Stimulated activated effector memory CD8-positive, alpha-beta T cell treated with anti-CD3 and anti-CD28 coated beads, Interleukin-12 subunit alpha, Interleukin-12 subunit beta, amount 100 ng/mL, for 72 hours (primary cell): ENCODE data around the gene DFFA.
"Not testable (repeated sequence)": the region's sequence is repeated elsewhere in the genome, so short reads cannot be mapped to it uniquely, and the experiment has no call there.

Experiments used
- ATAC-seq: fragments of 150-1000 bp; cut with Tn5 transposase; 2 replicates; pipeline ENCODE4 v1.10.0; 2021
- DNase-seq, 2 donors: peaks; one replicate each; pipeline ENCODE4 v3.0.0; 2021 to 2022; ENCODE audit warnings: low spot score in 2 of 2
- H3K27ac Mint-ChIP-seq: one replicate; pipeline ENCODE4 v1.8.0; 2022; ENCODE audit warnings: mild to moderate bottlenecking, mixed read lengths
- H3K36me3 Mint-ChIP-seq: one replicate; pipeline ENCODE4 v1.8.0; 2022; ENCODE audit warnings: mild to moderate bottlenecking, mixed read lengths
- H3K4me1 Mint-ChIP-seq: one replicate; pipeline ENCODE4 v1.8.0; 2022; ENCODE audit warnings: mixed read lengths
- H3K4me3 Mint-ChIP-seq: one replicate; pipeline ENCODE4 v1.8.0; 2022; ENCODE audit warnings: mild to moderate bottlenecking, mixed read lengths
- H3K9me3 Mint-ChIP-seq: one replicate; pipeline ENCODE4 v1.8.0; 2022; ENCODE audit warnings: mixed read lengths

The DFFA gene

DNA sequence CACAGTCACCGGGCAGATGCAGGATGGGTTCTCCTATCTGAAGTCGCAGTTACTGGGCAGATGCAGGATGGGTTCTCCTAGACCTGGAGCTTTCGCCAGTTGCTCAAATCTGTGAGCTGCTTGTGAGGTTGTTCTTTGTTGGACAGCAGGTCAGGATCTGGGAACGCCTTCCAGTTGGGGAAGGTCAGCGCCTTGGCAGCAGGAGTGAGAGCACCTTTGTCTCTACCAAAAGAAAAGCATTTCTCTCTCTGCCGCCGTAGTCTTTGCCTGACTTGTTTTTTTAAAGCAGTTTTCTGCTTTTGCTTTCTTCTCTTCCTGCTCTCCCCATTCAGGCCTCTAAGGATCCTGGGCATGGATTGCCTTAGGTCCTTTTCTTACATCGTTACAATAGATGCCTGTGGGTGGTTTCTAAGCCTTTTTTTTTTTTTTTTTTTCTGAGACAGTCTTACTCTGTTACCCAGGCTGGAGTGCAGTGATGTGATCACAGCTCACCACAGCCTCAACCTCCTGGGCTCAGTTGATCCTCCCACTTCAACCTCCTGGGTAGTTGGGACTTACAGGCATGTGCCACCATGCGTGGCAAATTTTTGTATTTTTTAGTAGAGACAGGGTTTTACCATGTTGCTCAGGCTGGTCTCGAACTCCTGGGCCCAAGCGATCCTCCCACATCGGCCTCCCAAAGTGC, 18.1 kb upstream of the DFFA start:
- Mint-ChIP-seq H3K9me3 (no peaks in the 10 kb centered on the region), H3K36me3 (peaks cover 26% of the 10 kb centered on the region), H3K27ac (peak overlapping the region; percentile 23), H3K4me1 (peaks cover 41% of the 10 kb centered on the region), H3K4me3 (no peak overlapping the region)
- ATAC-seq = no peak
- DNase-seq = no peak

DNA sequence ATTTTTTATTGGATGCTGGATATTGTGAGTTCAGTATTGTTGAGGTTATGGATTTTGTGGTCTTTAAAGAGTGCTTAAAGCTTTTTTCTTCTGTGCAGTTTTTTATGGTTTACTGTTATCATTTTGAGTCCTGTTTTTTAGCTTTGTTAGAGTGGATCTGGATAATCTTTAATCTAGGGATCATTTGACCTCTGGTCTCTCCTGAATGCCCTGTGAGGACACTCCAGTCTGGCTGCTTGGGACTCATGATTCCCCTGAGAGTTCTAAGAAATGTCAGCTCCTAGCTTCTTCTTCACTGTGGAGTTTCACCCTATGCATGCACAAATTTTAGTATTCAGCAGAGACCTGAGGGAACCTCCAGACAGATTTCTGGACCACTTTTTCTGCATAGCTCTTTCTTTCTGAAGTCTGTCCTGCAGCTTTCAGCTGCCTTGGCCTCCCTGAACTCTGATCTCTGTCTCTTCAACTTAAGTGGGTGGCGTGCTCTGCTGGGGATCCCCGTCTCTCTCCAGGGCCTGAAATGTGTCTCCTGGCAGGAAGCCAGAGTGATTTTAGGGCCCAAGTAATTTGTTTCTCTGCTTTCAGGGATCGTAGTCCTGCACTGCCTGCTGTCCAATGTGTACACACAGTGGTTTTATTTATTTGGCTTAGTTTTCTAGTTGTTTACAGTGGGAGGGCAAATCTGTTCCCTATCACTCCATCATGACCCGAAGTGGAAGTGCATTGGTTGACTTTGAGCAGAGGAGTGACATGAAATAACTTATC, 17.1 kb upstream of the DFFA start:
- Mint-ChIP-seq H3K9me3 (no peaks in the 10 kb centered on the region), H3K4me3 (no peak overlapping the region), H3K27ac (peak overlapping the region; percentile 43), H3K4me1 (peaks cover 37% of the 10 kb centered on the region), H3K36me3 (peaks cover 23% of the 10 kb centered on the region)
- ATAC-seq = no peak
- DNase-seq = no peak

DNA sequence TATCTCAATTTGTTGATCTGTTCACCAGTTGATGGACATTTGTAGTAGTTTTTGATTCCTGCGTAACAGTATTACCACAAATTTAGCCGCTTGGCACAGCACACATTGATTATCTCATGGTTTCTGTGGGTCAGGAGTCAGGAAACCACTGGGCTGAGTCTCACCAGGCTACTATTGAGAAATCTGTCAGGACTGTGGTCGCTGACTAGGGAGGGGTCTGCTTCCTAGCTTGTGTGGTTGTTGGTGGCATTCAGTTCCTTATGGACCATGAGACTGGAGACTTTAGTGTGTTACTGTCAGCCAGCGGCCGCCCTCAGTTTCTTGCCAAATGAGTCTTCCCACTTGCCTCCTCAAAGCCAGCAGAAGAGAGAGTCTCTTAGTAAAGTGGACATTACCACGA, 12.2 kb upstream of the DFFA start:
- DNase-seq = no peak
- no peak for ATAC-seq
- H3K27ac Mint-ChIP-seq = no peak overlapping the region
- peaks cover 14% of the 10 kb centered on the region for H3K4me1 Mint-ChIP-seq
- no peaks in the 10 kb centered on the region for H3K9me3 Mint-ChIP-seq
- H3K4me3 Mint-ChIP-seq = no peak overlapping the region
- peaks cover 34% of the 10 kb centered on the region for H3K36me3 Mint-ChIP-seq

DNA sequence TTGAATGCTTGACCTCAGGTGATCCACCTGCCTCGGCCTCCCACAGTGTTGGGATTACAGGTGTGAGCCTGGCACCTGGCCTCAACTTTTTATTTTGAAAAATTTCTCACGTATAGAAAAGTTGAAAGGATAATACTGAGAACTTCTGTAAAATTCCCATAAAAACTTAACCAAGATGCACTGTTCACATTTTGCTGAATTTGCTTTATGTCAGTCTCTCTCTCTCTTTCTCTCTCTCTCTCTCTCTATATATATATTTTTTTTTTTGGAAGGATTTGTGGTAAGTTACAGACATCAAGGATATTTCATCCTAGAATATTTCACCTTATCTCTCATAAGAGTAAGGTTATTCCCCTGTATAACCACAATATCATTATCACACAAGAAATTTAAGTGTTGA, 8.3 kb upstream of the DFFA start:
- no peaks in the 10 kb centered on the region for H3K9me3 Mint-ChIP-seq
- DNase-seq = no peak
- ATAC-seq = no peak
- peaks cover 18% of the 10 kb centered on the region for H3K36me3 Mint-ChIP-seq
- no peak overlapping the region for H3K27ac Mint-ChIP-seq
- peaks cover 19% of the 10 kb centered on the region for H3K4me1 Mint-ChIP-seq
- H3K4me3 Mint-ChIP-seq = no peak overlapping the region

DNA sequence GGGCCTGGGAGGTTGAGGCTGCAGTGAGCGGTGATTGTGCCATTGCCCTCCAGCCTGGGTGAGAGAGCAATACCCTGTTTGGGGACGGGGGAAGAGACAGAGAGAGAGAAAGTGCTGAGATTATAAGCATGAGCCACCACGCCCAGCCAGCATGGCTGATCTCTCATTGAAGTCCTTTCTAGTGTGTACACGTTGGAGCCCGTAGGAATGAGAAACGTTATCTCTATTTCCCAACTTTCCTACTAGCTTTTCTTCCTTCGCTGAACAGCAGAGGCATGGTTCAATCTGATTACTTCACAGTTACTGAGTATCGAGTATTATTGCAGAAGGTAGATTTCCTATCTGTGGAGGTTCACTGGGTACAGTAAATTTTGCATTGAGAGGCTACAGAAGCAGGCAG, 7.0 kb upstream of the DFFA start:
- DNase-seq = no peak
- no peak overlapping the region for H3K27ac Mint-ChIP-seq
- no peaks in the 10 kb centered on the region for H3K9me3 Mint-ChIP-seq
- H3K36me3 Mint-ChIP-seq = peaks cover 29% of the 10 kb centered on the region
- ATAC-seq = no peak
- H3K4me3 Mint-ChIP-seq = no peak overlapping the region
- H3K4me1 Mint-ChIP-seq = peaks cover 23% of the 10 kb centered on the region

DNA sequence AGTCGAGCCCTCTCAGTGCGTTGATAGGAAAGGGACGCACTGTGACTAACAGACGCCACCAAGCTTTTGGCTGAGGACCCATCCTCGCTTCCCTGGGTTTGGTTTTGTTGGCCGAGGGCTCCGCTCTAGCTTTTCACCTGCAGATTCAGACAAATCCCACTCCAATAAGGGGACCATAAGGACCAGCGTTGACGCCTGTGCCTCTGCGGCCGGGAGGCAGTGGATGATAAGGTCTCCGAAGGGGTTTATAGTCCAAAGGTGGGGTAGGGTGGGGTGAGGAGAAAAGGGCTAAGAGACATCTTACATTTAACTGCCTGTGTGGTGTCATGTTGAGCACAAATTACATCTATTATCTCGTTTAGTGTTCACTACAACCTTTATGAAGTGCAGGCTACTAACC, 3.2 kb upstream of the DFFA start:
- DNase-seq (no peak), ATAC-seq (no peak)
- Mint-ChIP-seq H3K27ac (peak overlapping the region; percentile 91), H3K36me3 (peaks cover 22% of the 10 kb centered on the region), H3K4me3 (peak overlapping the region; percentile 95), H3K9me3 (no peaks in the 10 kb centered on the region), H3K4me1 (peaks cover 36% of the 10 kb centered on the region)

DNA sequence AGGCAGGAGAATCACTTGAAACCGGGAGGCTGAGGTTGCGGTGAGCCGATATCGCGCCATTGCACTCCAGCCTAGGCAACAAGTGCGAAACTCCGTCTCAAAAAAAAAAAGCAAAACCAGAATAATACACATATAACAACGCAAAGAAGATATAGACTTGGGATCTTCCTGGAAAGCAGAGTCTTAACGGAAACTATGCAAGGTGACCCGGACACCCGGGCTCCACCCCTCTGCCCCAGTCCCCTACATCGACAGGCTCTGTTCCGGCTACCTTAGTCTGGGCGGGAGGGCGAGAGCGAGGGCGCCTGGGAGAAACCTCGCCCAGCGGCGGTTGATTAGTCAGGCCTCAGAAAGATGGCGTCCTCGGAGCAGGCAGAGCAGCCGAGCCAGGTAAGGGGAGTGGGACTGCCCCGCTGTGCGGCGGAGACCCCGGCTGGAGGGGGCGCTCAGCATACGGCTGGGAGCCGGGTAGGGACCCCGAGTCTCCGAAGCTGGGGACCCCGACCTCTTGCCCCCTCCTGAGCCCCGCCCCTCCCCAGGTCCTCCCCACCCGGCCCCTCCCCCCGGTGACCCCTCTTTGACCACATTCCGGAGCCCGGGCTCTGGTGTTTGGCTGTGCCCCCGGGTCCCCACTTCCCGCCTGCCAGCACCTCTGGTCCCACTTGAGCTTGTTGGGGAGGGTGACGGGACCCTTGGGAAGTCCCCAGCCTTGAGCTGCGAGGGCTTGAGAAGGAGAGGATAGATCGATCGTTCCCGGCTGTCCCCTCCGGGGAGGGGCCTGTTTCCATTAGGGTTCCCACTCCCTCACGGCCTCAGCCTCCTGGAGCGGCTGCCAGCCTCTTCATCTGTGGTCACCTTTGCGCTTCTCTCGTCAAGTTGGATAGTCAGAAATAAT, 2.5 kb upstream of the DFFA start, which contains the start of gene PEX14:
PEX14 (plus strand) TSS at position 338 of the 895 bp plus-strand sequence; CDS start at position 355, 17 bp downstream.
- peaks cover 36% of the 10 kb centered on the region for H3K4me1 Mint-ChIP-seq
- H3K36me3 Mint-ChIP-seq = peaks cover 22% of the 10 kb centered on the region
- ATAC-seq (peak; percentile 92), DNase-seq (peak; percentile 74 to 93)
- peak within 1 kb of the TSS; percentile 91 for H3K27ac Mint-ChIP-seq
- H3K4me3 Mint-ChIP-seq = peak within 1 kb of the TSS; percentile 95
- no peaks in the 10 kb centered on the region for H3K9me3 Mint-ChIP-seq

DNA sequence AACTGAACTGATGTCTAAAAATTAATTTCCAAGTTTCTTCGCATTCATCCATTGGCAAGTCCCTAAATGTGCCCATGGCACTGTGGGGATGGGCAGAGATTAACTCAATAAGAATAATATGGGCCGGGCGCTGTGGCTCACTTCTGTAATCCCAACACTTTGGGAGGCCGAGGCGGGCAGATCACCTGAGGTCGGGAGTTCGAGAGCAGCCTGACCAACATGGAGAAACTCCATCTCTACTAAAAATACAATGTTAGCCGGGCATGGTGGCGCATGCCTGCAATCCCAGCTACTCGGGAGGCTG, 1.9 kb upstream of the DFFA start:
- Mint-ChIP-seq H3K36me3 (peaks cover 28% of the 10 kb centered on the region), H3K4me1 (peaks cover 36% of the 10 kb centered on the region), H3K4me3 (peak overlapping the region; percentile 95), H3K27ac (peak overlapping the region; percentile 91)
- ATAC-seq, DNase-seq, H3K9me3 Mint-ChIP-seq: not testable (repeated sequence)

DNA sequence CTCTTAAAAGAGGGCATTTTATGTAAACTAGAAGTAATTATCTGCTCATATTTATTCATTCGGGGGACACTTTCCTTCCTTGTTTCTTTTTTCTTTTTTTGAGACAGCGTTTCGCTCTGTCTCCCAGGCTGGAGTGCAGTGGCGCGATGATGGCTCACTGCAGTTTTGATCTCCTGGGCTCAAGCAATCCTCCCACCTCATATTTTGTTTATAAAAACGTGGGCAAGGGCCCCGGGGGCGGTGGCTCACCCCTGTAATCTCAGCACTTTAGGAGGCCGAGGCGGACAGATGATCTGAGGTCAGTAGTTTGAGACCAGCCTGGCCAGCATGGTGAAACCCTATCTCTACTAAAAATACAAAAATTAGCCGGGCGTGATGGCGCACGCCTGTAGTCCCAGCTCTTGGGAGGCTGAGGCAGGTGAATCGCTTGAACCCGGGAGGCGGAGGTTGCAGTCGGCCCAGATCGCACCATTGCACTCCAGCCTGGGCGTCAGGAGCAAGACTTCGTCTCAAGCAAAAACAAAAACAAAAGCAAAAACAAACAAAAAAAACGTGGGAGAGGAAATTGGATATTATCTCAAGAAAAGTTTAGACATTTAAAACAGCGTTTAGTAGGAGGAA, 926 bp upstream of the DFFA start:
- Mint-ChIP-seq H3K9me3 (no peaks in the 10 kb centered on the region), H3K27ac (peak overlapping the region; percentile 97), H3K4me3 (peak overlapping the region; percentile 97), H3K36me3 (peaks cover 38% of the 10 kb centered on the region), H3K4me1 (peaks cover 32% of the 10 kb centered on the region)
- no peak for ATAC-seq
- no peak for DNase-seq

DNA sequence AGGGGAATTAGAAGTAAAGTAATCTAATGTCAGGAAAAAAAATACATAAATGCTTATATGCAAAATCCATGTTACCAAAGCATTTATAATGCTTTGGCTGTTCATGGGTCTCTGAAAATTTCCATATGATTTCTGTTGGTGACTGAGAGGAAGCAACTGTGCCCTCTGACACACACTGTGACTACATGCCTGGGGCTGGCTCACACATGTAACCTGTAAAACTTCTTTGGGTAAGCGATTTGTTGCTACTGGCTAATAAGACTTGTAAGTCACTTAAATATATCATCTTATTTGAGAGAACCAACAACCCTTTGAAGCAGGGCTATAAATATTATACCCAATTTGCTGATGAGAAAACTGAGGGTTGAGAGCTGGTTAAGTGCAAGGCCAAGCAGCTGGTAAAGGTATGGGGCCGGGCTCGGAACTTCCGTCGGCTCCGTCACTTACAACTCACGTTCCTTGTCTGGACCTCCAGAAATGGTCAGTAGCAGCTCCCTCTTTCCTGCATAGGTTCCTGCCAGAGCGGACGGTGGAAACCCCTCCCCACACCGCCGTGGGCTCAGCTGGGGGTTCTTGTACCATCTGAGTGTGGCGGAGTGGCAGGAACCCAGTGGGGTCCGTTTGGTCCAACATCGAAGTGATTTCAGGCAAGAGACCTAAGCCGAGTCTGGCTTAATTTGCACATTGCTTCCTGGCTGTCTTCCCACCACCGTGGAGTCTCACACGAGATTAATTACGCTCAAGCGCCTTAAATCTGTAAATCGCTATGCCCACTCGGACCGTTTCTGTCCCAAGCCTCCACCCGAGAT, 714 bp downstream of the DFFA start:
- no peaks in the 10 kb centered on the region for H3K9me3 Mint-ChIP-seq
- peaks cover 31% of the 10 kb centered on the region for H3K4me1 Mint-ChIP-seq
- peak overlapping the region; percentile 97 for H3K27ac Mint-ChIP-seq
- ATAC-seq (peak; percentile 0), DNase-seq (no peak)
- H3K36me3 Mint-ChIP-seq = peaks cover 55% of the 10 kb centered on the region
- H3K4me3 Mint-ChIP-seq = peak overlapping the region; percentile 97

DNA sequence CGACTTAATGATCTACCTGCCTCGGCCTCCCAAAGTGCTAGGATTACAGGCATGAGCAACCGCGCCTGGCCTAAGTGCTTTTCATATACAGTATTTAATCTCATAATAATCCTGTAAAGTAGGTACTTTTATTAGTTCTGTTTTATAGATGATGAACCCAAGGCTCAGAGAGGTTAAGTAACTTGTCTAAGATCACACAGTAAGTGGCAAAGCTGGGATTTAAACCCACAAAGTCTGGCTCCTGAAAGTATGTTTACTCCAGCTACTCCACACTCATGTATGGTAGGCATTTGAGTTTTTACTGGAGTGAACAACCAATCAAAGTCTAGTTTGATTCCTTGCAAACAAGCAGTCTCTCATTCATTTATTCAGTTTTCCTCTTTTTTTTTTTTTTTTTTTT, 2.3 kb downstream of the DFFA start:
- ATAC-seq = no peak
- DNase-seq = no peak
- H3K36me3 Mint-ChIP-seq = peaks cover 68% of the 10 kb centered on the region
- H3K9me3 Mint-ChIP-seq = no peaks in the 10 kb centered on the region
- peaks cover 19% of the 10 kb centered on the region for H3K4me1 Mint-ChIP-seq
- H3K4me3 Mint-ChIP-seq = no peak overlapping the region
- no peak overlapping the region for H3K27ac Mint-ChIP-seq

DNA sequence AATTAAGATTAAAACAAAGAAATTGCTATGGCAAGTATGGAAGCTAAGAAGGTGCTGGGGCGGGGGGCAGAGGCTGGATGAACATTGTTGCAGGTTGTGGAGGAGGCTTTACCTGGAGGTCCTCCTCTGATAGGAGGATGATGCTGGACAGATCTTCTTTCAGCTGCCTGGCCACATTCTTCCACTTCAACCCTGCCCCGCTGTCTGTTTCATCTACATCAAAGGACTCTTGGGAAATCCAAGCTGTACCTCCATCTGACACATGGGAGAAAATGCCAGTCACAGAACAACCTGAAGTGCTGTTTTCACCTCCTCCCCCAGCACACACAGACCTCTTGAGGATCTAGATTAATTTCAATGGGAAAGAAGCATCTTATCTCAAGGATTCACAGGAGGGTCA, 5.3 kb downstream of the DFFA start:
- ATAC-seq (no peak), DNase-seq (no peak)
- Mint-ChIP-seq H3K4me1 (peaks cover 8% of the 10 kb centered on the region), H3K27ac (no peak overlapping the region), H3K4me3 (no peak overlapping the region), H3K9me3 (no peaks in the 10 kb centered on the region), H3K36me3 (peaks cover 89% of the 10 kb centered on the region)

DNA sequence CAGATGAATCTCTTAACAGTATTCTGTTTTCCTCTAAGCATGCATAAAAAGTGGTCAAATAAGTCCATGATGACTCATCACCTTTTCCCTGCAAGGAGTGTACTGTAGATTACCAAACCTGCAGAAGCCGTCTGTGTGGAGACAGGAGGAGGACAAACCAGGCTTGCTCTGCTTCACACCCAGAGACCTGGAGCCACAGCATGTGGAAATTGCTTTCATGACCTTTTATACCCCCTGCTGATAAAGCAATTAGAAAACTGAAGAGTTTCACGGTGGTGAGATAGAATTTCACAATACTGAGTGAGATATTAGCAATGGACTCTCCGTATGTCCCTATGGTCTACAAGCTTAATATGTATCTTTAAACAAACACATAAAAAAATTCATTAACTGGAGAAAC, 13.1 kb downstream of the DFFA start:
- DNase-seq (no peak), ATAC-seq (no peak)
- no peak overlapping the region for H3K4me3 Mint-ChIP-seq
- H3K4me1 Mint-ChIP-seq = no peaks in the 10 kb centered on the region
- no peak overlapping the region for H3K27ac Mint-ChIP-seq
- H3K36me3 Mint-ChIP-seq = peaks cover 76% of the 10 kb centered on the region
- H3K9me3 Mint-ChIP-seq = no peaks in the 10 kb centered on the region

DNA sequence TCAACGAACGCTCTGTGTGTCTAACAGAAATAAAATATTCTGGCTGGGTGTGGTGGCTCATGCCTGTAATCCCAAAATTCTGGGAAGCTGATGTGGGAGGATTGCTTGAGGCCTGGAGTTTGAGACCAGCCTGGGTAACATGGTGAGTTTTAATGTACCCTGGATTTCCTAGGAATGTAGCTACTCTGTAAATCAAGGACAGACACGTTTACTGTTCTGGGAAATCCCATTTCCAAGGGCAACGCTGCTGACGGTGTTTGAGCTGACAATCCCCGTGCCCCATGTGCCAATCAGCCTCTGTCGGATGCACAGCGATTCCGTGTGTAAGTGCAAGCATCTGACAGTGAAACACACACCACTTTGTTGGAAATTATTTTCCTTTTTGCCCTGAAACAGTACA, 14.5 kb downstream of the DFFA start:
- ATAC-seq = no peak
- H3K9me3 Mint-ChIP-seq = no peaks in the 10 kb centered on the region
- DNase-seq = no peak
- H3K27ac Mint-ChIP-seq = no peak overlapping the region
- no peak overlapping the region for H3K4me3 Mint-ChIP-seq
- H3K36me3 Mint-ChIP-seq = peaks cover 63% of the 10 kb centered on the region
- H3K4me1 Mint-ChIP-seq = no peaks in the 10 kb centered on the region
